ENCODE measurements around the gene CCDC126. TPM values are rescaled to one million over a fixed set of nuclear protein-coding genes. Genes with fewer than 3 reads are reported as not detected.
A peak's percentile ranks its signal among the peaks of the same experiment; 100 is the strongest.

Gene CCDC126
- total and polyA plus RNA-seq, 2 of the 8 experiments (the other 6 are each of a cell fraction or from before 2014, with no cell fraction given), result 1.4 to 5.3 TPM

- TF ChIP-seq CHD7 (IDR thresholded peaks at IDR 0.05; ENCODE audit: insufficient replicate concordance, low read length), result no peak
- TF ChIP-seq BCL11A (IDR thresholded peaks at IDR 0.05; ENCODE audit: low read depth in 2 of 2, low read length in 2 of 2), result no peak
- no peak for TF ChIP-seq SIRT6 (IDR thresholded peaks at IDR 0.05; ENCODE audit: low read length)
- no peak for TF ChIP-seq CTCF (IDR thresholded peaks at IDR 0.05; ENCODE audit: control extremely low read depth in 1 of 3, insufficient read depth in 1 of 3, low read depth in 1 of 3, low read length in 3 of 3)
- TF ChIP-seq KDM1A (IDR thresholded peaks at IDR 0.05; ENCODE audit: borderline replicate concordance, low read length), result peak; percentile 47; the same call in 1 of the 2 replicates
- peak in 1 of 2 experiments; percentile 85; a peak in 2 of 4 replicates for TF ChIP-seq SIN3A (conservative IDR thresholded peaks at IDR 0.05 in 1 of 2, IDR thresholded peaks at IDR 0.05 in 1 of 2; ENCODE audit: low read depth in 1 of 2, low read length in 2 of 2)
Observed at GRCh38 chr7:23680414-23681405, 83.5 kb downstream of the CCDC126 start (continued).
